ENCODE results near the gene SPIN1.

SPIN1 gene

DNA sequence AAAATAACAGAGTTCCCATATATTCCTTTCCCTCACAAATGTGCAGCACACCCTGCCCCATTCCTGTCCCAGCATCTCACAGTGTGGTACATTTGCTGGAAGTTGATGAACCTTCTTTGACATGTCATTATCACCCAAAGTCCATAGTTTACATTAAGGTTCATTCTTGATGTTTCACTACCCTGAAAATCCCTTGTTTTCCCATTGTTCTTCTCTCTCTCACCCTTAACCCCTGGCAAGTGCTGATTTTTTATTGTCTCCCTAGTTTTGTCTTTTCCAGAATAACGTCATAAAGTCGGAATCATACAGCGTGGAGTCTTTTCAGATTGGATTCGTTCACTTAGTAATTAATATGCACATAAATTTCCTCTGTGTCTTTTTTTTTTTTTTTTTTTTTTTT is 48.1 kb downstream of the SPIN1 start:
- no peak for DNase-seq (ENCODE audit: low spot score)

DNA sequence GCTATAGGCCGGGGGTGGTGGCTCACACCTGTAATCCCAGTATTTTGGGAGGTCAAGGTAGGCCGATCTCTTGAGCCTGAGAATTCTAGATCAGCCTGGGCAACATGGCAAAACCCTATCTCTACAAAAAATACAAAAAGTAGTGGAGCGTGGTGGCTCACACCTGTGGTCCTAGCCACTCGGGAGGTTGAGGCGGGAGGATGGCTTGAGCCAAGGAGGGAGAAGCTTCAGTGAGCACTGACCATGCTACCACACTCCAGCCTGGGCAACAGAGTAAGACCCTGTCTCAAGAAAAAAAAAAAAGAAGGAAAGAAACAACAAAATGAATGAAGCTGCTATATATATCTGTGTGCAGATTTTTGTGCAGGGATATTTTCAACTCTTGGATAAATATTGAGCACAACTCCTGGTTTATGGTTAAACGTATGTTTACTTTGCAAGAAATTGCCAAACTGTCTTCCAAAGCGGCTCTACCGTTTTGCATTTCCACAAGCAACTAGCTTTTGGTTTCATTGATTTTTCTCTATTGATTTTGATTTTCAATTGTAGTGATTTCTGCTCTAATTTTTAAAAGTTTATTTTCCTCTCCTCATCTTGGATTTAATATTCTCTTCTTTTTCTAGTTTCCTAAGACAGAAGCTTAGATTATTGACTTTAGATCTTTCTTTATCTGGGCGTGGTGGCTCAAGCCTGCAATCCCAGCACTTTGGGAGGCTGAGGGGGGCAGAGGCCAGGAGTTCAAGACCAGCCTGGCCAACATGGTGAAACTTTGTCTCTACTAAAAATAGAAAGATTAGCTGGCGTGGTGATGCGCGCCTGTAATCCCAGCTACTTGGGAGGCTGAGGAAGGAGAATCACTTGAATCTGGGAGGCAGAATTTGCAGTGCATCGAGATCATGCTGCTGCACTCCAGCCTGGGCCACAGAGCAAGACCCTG is 49.2 kb downstream of the SPIN1 start:
- DNase-seq (ENCODE audit: low spot score) = no peak

DNA sequence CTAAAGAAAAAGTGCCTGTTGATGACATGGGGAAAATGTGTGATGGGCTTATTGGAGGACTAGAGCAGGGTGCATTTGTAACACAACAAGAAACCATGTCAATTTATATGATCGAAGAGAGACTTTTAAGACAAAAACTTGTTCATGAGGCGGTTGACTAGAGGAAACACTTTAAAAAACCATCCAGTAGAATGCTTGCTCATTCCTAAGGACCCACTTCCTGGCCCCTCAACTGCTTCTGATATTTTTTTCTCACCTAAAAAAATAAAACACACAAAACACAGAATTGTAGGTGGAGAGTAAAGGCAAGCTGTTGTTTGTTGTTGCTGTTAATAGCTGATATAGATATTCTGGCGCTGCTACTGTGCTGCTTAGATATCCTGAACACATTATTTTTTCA is 50.6 kb downstream of the SPIN1 start:
- DNase-seq (ENCODE audit: low spot score) = no peak

DNA sequence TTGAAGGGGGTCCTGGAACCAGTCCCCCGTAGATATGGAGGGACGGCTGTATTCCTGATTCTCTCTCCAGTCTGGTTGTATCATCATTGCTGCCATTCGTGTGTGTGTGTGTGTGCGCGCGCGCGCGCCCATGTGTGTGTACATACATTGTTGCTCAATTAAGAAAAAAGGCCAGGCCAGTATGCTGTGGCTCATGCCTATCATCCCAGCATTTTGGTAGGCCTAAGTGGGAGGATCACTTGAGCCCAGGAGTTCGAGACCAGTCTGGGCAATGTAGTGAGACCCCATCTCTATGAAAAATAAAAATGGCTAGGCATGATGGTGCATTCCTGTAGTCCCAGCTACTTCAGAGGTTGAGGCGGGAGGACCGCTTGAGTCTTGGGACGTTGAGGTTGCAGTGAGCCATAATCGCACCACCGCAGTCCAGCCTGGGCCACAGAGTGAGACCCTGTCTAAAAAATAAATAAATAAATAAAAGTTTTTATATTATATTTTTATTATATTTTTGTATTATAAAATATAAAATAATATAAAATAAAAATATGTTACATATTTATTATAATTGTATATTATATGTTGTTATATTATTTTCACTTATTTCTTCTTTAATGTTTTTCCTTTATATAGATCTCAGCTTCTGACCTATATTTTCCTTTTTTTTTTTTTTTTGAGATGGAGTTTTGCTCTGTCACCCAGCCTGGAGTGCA is 53.2 kb downstream of the SPIN1 start:
- DNase-seq (ENCODE audit: low spot score) = no peak

DNA sequence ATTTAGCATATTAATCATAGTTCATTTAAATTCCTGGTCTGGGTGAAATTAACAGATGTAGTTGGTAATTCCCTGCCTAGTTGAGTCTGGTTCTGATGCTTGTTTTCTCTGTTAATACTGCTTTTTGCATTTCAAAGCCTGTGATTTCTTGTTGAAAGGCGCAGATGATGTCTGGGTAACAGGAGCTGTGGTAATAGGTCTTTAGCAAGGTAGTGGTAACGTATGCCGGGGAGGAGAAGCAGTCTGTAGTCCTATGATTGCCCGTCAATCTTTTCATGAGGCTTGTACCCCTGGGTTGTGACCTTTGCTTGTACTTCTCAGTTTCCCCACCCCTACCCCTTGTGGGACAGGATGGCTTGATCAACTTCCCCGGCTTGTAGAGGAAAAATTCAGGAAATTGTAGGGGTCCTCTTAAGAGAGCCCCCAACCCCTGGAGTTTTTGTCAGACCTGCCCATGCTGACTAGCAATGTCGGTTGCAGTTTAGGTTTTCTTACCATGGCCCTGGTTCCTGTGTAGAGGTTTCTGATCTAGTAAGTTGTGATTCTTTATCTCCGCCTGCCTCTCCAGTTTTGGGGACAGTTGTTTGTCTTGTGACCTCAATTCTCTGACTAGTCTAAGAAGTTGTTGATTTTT is 55.4 kb downstream of the SPIN1 start:
- DNase-seq (ENCODE audit: low spot score) = no peak

DNA sequence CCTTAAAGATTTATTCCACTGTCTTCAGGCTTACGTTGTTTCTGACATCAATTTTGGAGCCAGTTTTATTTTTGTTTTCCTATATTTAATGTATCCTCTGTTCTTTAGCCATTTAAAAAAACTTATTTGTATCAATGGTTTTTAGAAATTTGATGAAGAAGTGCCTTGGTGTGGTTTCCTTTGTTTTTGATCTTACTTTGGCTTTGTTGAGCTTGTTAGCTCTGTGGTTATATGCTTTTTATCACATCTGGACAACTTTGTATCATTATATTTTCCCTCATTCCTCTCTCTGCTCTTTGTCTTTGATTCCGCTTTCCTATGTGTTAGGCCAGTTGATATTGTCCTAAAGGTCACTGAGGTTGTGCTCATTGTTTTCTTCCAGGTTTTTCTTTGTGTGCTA is 58.5 kb downstream of the SPIN1 start:
- no peak for DNase-seq (ENCODE audit: low spot score)

DNA sequence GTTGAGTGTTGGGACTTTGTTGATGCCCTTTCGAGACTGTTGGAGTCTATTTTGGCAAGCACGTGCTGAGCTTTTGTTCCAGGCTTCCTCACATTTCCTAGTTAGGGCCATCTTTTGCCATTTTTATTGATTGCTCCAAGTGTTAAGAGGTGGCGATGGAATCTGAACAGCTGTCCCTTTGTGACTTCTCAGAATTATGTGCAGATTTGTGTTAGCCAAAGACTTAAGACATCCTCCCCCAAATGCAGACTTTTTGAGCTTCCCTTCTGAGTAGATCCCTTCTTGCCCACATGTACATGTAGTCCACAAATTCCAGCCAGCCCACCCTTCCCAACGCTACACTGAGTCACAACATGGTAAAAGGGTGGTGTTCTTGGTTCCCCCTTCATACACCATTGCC is 59.2 kb downstream of the SPIN1 start:
- DNase-seq (ENCODE audit: low spot score) = no peak

DNA sequence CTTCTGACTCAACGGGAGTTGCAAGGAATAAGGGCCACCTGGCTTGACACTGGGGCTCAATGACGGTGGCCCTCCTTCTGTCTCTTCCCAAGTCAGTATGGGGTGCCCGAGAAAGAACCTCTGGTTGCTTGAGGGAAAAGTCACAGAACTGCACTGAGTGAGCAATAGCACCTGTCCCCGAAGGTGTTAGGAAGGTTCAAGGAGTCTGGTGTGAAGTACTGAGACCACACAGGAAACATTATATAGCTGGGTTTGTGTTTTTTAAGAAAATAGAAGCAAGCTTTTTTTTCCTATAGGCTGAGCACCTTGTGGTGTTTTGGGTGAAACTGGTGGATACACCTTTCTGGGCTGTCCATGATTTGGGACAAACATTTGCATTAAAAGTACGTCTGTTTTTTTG is 62.9 kb downstream of the SPIN1 start:
- no peak for DNase-seq (ENCODE audit: low spot score)

DNA sequence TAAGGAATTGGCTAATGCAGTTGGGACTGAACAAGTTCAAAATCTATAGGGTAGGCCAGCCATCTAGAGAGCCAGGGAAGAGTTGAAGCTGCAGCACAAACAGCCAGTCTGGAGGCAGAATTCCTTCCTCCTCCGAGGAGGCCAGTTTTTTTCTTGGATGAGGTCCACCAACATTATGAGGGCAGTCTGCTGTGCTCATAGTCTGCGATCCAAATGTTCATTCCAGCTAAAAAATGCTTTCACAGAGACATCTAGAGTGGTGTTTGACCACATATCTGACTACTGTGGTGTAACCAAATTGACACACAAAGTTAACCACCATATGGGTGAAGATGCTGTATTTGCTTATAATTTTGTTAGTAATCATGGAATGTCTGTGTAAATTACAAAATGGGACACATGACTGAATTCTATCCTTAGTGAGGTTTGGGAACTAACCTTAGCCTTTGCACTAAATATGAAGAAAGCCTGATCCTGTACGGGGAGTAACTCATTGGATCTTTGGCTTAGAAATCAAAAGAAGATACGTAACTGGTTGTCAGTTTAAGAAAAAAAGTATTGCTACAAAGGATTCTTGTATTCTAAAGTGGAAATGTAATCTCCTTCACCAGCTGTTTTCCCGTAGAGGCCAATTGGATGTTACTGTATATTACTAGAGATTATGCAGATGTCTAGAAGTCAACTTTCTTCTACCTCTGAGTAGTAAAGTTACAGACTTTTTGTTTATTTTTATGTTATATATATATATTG is 70.6 kb downstream of the SPIN1 start:
- peak; percentile 69 for DNase-seq (ENCODE audit: low spot score)

DNA sequence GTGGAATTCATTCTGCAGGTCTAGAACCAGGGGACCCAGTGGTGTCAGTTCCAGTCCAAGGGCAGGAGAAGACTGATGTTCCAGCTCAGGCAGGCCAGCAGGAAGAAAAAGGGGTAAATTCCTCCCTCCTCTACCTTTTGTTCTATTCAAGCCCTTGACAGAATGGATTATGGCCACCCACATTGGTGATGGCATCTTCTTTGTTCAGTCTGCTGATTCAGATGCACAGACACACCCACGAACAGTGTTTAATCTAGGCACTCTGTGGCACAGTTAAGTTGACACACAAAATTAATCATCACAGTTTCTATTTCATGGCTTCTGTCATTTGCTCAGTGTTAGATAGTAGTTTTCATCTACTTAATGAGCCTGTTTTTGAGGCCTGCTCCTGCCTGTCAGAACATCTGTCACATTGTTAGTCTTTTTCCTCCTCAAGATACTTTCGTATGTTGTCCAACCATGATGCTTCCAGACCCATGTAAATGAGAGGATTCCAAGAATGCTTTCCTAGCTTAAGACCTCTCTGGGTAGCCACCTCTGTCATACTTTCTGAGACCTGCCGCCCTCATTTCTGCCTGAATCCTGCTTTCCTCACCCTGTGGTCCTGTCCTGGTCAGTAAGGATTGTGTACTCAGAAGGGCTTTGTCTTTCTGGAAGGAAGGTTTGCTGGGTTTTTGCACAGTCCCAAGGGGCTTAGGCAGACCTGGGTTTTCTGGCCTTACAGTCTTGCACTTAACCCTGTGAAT is 72.5 kb downstream of the SPIN1 start:
- no peak for DNase-seq (ENCODE audit: low spot score)

DNA sequence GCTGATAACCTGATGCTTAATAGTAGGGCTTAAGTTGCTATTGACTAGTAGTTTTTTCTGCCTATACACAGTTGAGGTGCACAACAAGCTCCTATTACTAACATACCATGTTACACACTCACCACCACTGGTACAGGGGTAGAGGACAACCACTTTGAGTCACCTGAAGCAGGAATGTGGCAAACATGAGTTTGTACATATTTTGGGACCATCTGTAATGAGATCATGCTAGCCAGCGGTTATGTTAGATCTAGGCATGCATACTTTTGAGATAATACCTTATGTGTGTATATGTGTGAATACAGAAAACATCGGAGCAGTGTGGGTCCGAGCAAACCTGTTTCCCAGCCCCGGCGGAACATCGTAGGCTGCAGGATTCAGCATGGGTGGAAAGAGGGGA is 73.9 kb downstream of the SPIN1 start:
- DNase-seq (ENCODE audit: low spot score) = no peak

DNA sequence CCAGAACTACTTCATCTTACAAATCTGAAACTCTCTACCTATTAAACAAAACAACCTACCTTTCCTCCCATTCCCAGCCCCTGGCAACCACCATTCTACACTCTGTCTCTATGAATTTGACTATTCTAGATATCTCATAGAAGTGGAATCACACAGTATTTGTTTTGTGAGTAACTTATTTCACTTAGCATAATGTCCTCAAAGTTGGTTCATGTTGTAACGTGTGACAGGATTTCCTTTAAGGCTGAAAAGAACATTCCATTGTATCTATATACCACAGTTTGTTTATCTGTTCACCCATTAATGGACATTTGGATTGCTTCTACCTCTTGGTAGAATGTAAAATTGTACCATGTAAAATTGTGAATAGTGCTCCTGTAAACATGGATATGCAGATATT is 76.6 kb downstream of the SPIN1 start:
- no peak for DNase-seq (ENCODE audit: low spot score)

DNA sequence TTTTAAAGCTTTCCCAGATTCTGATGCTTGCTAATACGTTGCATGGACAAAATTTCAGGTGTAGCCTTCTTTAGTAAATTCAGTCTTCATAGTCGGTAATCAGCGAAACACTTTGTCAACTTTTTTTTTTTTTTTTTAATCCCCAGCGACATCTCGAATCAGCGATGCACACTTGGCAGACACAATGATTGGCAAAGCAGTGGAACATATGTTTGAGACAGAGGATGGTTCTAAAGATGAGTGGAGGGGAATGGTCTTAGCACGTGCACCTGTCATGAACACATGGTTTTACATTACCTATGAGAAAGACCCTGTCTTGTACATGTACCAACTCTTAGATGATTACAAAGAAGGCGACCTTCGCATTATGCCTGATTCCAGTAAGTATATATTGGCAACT is 80.0 kb downstream of the SPIN1 start:
- DNase-seq (ENCODE audit: low spot score) = no peak

DNA sequence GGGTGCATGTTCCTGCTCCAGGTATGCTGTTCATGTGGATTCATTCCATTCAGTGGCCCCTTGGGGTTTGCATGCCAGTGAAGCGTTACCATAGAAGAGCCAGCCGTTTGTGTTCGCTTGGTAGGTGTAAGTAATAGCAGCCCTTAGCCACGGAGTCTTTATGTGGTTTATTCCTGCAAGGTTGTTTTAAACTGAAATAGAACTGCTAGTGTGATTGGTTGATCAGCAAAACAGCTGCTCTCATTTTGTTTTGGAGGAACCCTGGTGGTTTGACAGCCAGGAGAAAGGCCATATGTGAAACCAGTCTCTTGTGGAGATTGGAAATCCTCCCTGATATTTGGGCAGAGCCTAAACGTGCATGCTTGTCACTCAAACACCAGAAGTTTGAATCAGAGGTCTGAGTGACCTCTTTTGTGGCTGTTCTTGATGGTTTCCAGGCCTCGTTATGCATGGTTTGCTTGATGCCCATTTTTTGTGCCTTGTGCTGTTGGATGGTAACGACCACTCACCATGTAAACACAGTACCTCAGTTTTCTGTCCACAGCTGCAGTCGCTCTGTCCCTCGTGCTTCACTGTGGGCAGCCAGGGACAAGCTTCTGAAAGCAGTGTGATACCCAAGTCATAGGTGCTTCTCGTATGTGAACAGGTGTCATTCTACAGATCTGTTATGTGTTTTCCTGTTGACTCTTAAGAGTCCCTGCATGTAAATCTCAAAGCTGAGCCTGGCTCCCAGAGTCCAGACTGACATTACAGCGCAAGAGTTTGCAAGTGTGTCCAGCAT is 88.4 kb downstream of the SPIN1 start:
- no peak for DNase-seq (ENCODE audit: low spot score)

DNA sequence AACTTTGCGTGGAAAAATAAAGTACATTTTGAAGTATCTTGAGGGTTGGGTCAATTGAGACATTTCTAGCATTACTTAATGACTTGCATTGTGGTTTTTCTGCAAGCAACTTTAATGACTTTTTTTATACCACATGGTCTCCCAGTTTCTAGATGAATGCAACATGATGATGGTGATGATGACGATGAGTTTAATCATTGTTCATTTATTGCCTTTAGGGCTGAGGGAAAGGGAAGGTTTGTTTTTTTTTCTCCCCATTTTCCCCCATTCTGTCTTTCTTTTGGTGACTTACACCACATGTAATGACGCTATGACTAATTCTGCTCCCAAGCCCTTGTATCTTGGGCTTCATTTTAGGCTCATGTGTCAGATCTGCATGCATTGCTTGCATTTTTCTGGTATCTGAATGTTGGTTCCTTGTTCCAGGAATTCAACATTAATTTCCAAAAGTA is 89.1 kb downstream of the SPIN1 start:
- peak; percentile 82 for DNase-seq (ENCODE audit: low spot score)

DNA sequence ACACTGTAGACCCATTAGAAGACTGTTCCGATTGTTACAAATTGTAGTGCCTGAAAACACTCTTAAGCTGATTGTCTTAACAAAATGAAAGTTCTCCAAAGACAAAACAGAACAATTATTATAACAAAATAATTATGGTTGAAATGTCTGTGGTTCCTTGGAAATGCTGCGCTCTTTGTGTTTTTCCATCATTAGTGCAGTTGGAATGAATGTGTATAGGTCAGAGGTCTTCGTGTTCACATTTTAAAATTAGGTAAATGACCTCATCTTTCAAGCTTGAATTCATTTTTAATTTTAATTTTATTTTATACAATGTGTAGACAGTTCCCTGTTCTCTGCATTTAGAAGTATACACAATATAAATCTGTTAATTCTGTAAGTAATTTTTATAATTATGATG is 90.0 kb downstream of the SPIN1 start:
- DNase-seq (ENCODE audit: low spot score) = no peak

DNA sequence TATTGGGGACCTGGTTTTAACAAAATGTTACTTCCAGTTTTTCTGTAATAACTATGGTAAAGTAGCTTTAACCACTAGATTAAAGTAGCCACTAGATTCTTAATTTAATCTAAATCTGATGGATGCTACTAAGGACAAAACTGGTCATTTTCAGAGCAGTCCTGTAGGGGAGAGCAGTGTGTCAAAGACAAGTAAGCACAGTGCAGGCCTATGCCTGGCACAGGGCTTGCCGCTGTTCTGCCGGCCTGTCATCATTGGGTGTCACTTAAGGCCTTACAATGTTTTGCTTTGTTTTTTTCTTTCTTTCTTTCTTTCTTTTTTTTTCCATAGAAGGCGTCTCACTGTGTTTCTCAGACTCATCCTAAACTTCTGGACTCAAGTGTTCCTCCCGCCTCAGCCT is 93.7 kb downstream of the SPIN1 start:
- DNase-seq (ENCODE audit: low spot score) = no peak

DNA sequence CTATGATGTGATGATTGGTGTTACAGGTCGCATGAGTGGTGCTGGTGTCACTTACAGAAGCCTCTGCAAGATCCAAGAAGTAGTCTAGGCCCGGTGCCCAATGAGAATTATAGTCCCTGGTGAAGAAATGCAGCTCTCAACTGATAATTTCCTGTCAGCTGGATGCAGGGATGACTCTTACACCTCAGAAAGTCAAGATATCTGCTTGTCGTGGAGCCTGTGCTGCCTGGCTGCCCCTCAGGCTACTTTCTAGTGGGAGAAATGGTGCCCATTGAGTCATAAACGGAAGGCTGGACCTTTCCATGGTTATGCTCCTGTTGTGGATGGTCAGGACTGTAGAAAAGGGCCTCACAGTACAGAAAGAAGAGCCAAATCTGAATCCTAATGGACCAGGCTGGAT is 99.9 kb downstream of the SPIN1 start:
- no peak for DNase-seq (ENCODE audit: low spot score)

DNA sequence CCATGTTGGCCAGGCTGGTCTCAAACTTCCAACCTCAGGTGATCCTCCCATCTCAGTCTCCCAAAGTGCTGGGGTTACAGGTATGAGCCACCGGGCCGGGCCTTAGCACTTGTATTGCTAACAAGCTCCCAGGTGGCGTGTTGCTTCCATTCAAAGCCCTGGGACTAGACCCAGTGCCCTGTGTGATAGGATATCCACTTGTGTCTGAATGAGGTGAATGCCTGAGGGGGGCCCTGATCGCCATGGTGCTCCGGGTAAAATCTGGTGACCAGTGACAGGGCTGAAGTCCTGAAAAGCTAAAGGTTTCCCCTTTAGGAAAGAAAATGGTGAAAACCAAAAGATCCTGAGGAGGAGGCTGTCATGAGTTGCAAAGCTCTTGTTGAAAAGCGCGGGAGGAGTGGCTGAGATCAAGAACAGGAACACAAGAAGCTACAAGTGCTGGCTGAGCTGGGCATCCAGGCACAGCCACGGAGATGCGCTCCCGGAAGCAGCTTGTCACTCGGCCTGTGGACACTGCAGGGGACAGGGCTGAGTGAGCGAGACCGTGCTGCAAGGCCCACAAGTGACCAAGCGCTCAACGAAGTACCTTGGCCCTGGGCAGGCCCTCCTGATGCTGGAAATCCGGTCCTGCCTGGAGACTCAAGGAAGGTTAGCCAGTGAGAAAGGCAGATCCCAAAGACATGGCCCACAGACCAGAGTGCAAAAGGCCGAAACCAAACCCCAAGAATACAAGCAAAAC is 106.9 kb downstream of the SPIN1 start:
- DNase-seq (ENCODE audit: low spot score) = no peak

DNA sequence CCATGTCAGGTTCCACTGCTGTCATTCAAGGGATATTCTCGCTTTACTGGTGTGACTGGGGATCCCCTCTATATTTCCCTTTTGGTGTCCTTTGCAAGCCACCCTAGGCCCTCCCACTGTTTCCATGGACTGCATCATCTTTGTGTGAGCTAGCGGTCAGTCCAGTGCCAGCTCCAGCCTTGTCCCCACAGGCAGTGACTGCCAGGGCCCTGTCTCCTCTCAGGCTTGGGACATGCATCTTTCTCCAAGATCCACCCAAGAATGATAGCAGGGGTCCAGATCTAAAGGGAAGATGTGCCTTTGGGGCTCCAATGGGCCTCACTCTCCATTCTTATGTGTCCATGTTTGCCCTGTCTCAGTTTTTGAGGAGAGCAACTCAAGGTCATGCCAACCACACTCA is 109.0 kb downstream of the SPIN1 start:
- no peak for DNase-seq (ENCODE audit: low spot score)
